Stomach smooth muscle (tissue), 2 donors: Measurements from ENCODE around the gene CD300A.
A peak's percentile ranks its signal among the peaks of the same experiment; 100 is the strongest.

ENCODE experiments used
- H3K27ac ChIP-seq: one replicate; pipeline ENCODE4 v1.7.0; 2013; ENCODE audit warnings: mild to moderate bottlenecking, low read length, inconsistent platforms
- H3K27me3 ChIP-seq, 2 donors: one replicate each; pipeline ENCODE4 v1.7.0; 2013; ENCODE audit warnings: low read length in 2 of 2; ENCODE audit not compliant: insufficient read depth in 2 of 2, control insufficient read depth in 1 of 2
- H3K36me3 ChIP-seq, 2 donors: one replicate each; pipeline ENCODE4 v1.7.0; 2013; ENCODE audit warnings: low read length in 2 of 2; ENCODE audit not compliant: control insufficient read depth in 2 of 2, insufficient read depth in 2 of 2
- H3K4me1 ChIP-seq: one replicate; pipeline ENCODE4 v1.7.0; 2013; ENCODE audit warnings: low read length; ENCODE audit not compliant: control insufficient read depth, insufficient read depth
- H3K4me3 ChIP-seq, 2 donors: one replicate each; pipeline ENCODE4 v1.7.0; 2013; ENCODE audit warnings: low read length in 2 of 2
- H3K9ac ChIP-seq, 2 donors: one replicate each; pipeline ENCODE4 v1.7.0; 2013; ENCODE audit warnings: low read length in 2 of 2, mild to moderate bottlenecking in 1 of 2
- H3K9me3 ChIP-seq, 2 donors: one replicate each; pipeline ENCODE4 v1.7.0; 2013; ENCODE audit warnings: low read length in 2 of 2; ENCODE audit not compliant: control insufficient read depth in 2 of 2
- donor health status: healthy.
- donor health status: Pancreatic carcinoma.

CD300A gene

GRCh38 chr17:74466111-74466827, at the start of gene CD300A:
CD300A (plus strand) TSS chr17:74466634; CDS start chr17:74466704, 70 bp downstream.
- H3K9me3 ChIP-seq = no peaks in the 10 kb centered on the region
- no peaks in the 10 kb centered on the region for H3K36me3 ChIP-seq
- peak within 1 kb of the TSS in 1 of 2 donors; percentile 22 for H3K4me3 ChIP-seq
- H3K4me1 ChIP-seq = no peaks in the 10 kb centered on the region
- H3K9ac ChIP-seq = no peak within 1 kb of the TSS
- peaks cover 15 to 30% of the 10 kb centered on the region in 2 donors for H3K27me3 ChIP-seq
- H3K27ac ChIP-seq = no peak within 1 kb of the TSS

GRCh38 chr17:74417178-74418045, 49.0 kb upstream of the CD300A start:
- Histone ChIP-seq H3K9me3 (no peaks in the 10 kb centered on the region), H3K36me3 (no peaks in the 10 kb centered on the region), H3K9ac (no peak overlapping the region), H3K27ac (no peak overlapping the region), H3K27me3 (peaks cover 0 to 2% of the 10 kb centered on the region in 2 donors), H3K4me1 (no peaks in the 10 kb centered on the region), H3K4me3 (no peak overlapping the region)

- Histone ChIP-seq H3K9ac (no peak overlapping the region), H3K4me3 (no peak overlapping the region), H3K27ac (no peak overlapping the region), H3K9me3 (no peaks in the 10 kb centered on the region), H3K4me1 (no peaks in the 10 kb centered on the region), H3K36me3 (no peaks in the 10 kb centered on the region), H3K27me3 (peaks cover 0 to 5% of the 10 kb centered on the region in 2 donors)
Measured at GRCh38 chr17:74419928-74420411, 46.5 kb upstream of the CD300A start.

GRCh38 chr17:74424117-74424516, 42.3 kb upstream of the CD300A start:
- Histone ChIP-seq H3K27ac (no peak overlapping the region), H3K4me1 (no peaks in the 10 kb centered on the region), H3K9me3 (no peaks in the 10 kb centered on the region), H3K27me3 (peaks cover 0 to 8% of the 10 kb centered on the region in 2 donors), H3K4me3 (no peak overlapping the region), H3K36me3 (no peaks in the 10 kb centered on the region), H3K9ac (no peak overlapping the region)

GRCh38 chr17:74424657-74425056, 41.8 kb upstream of the CD300A start:
- no peaks in the 10 kb centered on the region for H3K9me3 ChIP-seq
- H3K4me3 ChIP-seq = no peak overlapping the region
- H3K9ac ChIP-seq = no peak overlapping the region
- peaks cover 0 to 8% of the 10 kb centered on the region in 2 donors for H3K27me3 ChIP-seq
- no peak overlapping the region for H3K27ac ChIP-seq
- no peaks in the 10 kb centered on the region for H3K4me1 ChIP-seq
- no peaks in the 10 kb centered on the region for H3K36me3 ChIP-seq

- no peak overlapping the region for H3K9ac ChIP-seq
- peaks cover 0 to 11% of the 10 kb centered on the region in 2 donors for H3K27me3 ChIP-seq
- no peak overlapping the region for H3K4me3 ChIP-seq
- H3K9me3 ChIP-seq = no peaks in the 10 kb centered on the region
- H3K36me3 ChIP-seq = no peaks in the 10 kb centered on the region
- H3K4me1 ChIP-seq = peaks cover 16% of the 10 kb centered on the region
- H3K27ac ChIP-seq = no peak overlapping the region
Measured at GRCh38 chr17:74426551-74427047, 39.8 kb upstream of the CD300A start.

GRCh38 chr17:74427048-74427762, 39.2 kb upstream of the CD300A start:
- no peak overlapping the region for H3K27ac ChIP-seq
- H3K9ac ChIP-seq = no peak overlapping the region
- H3K36me3 ChIP-seq = no peaks in the 10 kb centered on the region
- H3K4me1 ChIP-seq = peaks cover 20% of the 10 kb centered on the region
- H3K9me3 ChIP-seq = no peaks in the 10 kb centered on the region
- H3K27me3 ChIP-seq = peaks cover 0 to 11% of the 10 kb centered on the region in 2 donors
- no peak overlapping the region for H3K4me3 ChIP-seq

GRCh38 chr17:74427763-74428153, 38.7 kb upstream of the CD300A start:
- Histone ChIP-seq H3K4me1 (peaks cover 21% of the 10 kb centered on the region), H3K27ac (no peak overlapping the region), H3K9me3 (no peaks in the 10 kb centered on the region), H3K36me3 (no peaks in the 10 kb centered on the region), H3K9ac (no peak overlapping the region), H3K27me3 (peaks cover 0 to 8% of the 10 kb centered on the region in 2 donors), H3K4me3 (no peak overlapping the region)

GRCh38 chr17:74429604-74430384, 36.6 kb upstream of the CD300A start:
- H3K4me1 ChIP-seq = peaks cover 24% of the 10 kb centered on the region
- no peaks in the 10 kb centered on the region for H3K36me3 ChIP-seq
- H3K9ac ChIP-seq = peak overlapping the region; percentile 77 to 87
- H3K4me3 ChIP-seq = peak overlapping the region; percentile 83 to 88
- H3K27me3 ChIP-seq = peaks cover 0 to 7% of the 10 kb centered on the region in 2 donors
- H3K9me3 ChIP-seq = no peaks in the 10 kb centered on the region
- peak overlapping the region; percentile 95 for H3K27ac ChIP-seq

- Histone ChIP-seq H3K9ac (peak overlapping the region; percentile 77 to 87), H3K27ac (peak overlapping the region; percentile 95), H3K36me3 (no peaks in the 10 kb centered on the region), H3K4me3 (peak overlapping the region; percentile 83 to 88), H3K27me3 (peaks cover 0 to 3% of the 10 kb centered on the region in 2 donors), H3K4me1 (peaks cover 24% of the 10 kb centered on the region), H3K9me3 (no peaks in the 10 kb centered on the region)
Measured at GRCh38 chr17:74430385-74430705, 36.1 kb upstream of the CD300A start.
